Liver (tissue), 9 donors: ENCODE measurements around the gene SOBP. TPM values are rescaled to one million over a fixed set of nuclear protein-coding genes. Genes with fewer than 3 reads are reported as not detected.

Source experiments
- DNase-seq: peaks from one replicate; pipeline ENCODE4 v3.0.0-alpha.2; 2017; ENCODE audit warnings: low spot score
- H3K27ac ChIP-seq, 2 donors: one replicate each; pipeline ENCODE4 v1.7.0; 2013; ENCODE audit warnings: inconsistent platforms in 2 of 2, low read length in 2 of 2, control low read depth in 1 of 2, low read depth in 1 of 2, mild to moderate bottlenecking in 1 of 2
- H3K27me3 ChIP-seq, 4 donors: one replicate each; pipeline versions ENCODE4 v1.6.1 to v1.7.0; 2013; ENCODE audit warnings: low read length in 3 of 4, inconsistent platforms in 1 of 4, mild to moderate bottlenecking in 1 of 4, moderate library complexity in 1 of 4; ENCODE audit not compliant: control insufficient read depth in 4 of 4, insufficient read depth in 4 of 4
- H3K36me3 ChIP-seq, 4 donors: one replicate each; pipeline versions ENCODE4 v1.6.1 to v1.7.0; 2013; ENCODE audit warnings: low read length in 3 of 4, mild to moderate bottlenecking in 3 of 4, low read depth in 1 of 4, moderate library complexity in 1 of 4; ENCODE audit not compliant: control insufficient read depth in 4 of 4, insufficient read depth in 3 of 4
- H3K4me1 ChIP-seq, 4 donors: one replicate each; pipeline versions ENCODE4 v1.6.1 to v1.7.0; 2013; ENCODE audit warnings: low read length in 3 of 4, mild to moderate bottlenecking in 3 of 4, moderate library complexity in 1 of 4; ENCODE audit not compliant: control insufficient read depth in 4 of 4, insufficient read depth in 4 of 4
- H3K4me3 ChIP-seq, 3 donors: one replicate each; pipeline versions ENCODE4 v1.6.1 to v1.7.0; 2013; ENCODE audit warnings: low read length in 3 of 3, control low read depth in 1 of 3, low read depth in 1 of 3, mild to moderate bottlenecking in 1 of 3
- H3K9ac ChIP-seq, 2 donors: one replicate each; pipeline ENCODE4 v1.7.0; 2013; ENCODE audit warnings: low read length in 2 of 2, mild to moderate bottlenecking in 2 of 2, moderate library complexity in 2 of 2, control low read depth in 1 of 2, low read depth in 1 of 2
- H3K9me3 ChIP-seq, 4 donors: one replicate each; pipeline versions ENCODE4 v1.6.1 to v1.7.0; 2013; ENCODE audit warnings: low read length in 3 of 4; ENCODE audit not compliant: control insufficient read depth in 4 of 4
- CTCF ChIP-seq: fragments of 150-350 bp; IDR thresholded peaks from 2 replicates; pipeline ENCODE4 v1.5.1; 2017; ENCODE audit warnings: improper control_type of control experiment, low read depth, low read length; ENCODE audit not compliant: missing input control
- EGR1 ChIP-seq, 2 donors: IDR thresholded peaks; 2 replicates each; pipeline ENCODE4 v1.6.1; 2016 to 2018; ENCODE audit warnings: antibody characterized with exemption in 2 of 2, low read depth in 2 of 2
- FOXA2 ChIP-seq: IDR thresholded peaks from 2 replicates; pipeline ENCODE4 v1.6.1; 2016; ENCODE audit warnings: antibody characterized with exemption
- GABPA ChIP-seq, 2 donors: IDR thresholded peaks in 1 of 2; conservative IDR thresholded peaks in 1 of 2; 2 replicates each; pipeline ENCODE4 v1.6.1; 2016; ENCODE audit warnings: antibody characterized with exemption in 2 of 2, mild to moderate bottlenecking in 1 of 2, moderate library complexity in 1 of 2
- HNF4A ChIP-seq, 2 donors: conservative IDR thresholded peaks; 2 replicates each; pipeline ENCODE4 v1.6.1; 2016; ENCODE audit warnings: antibody characterized with exemption in 2 of 2, mild to moderate bottlenecking in 2 of 2
- HNF4G ChIP-seq: IDR thresholded peaks from 2 replicates; pipeline ENCODE4 v1.6.1; 2016; ENCODE audit warnings: antibody characterized with exemption
- JUND ChIP-seq, 2 donors: IDR thresholded peaks; 2 replicates each; pipeline ENCODE4 v1.6.1; 2016; ENCODE audit warnings: antibody characterized with exemption in 2 of 2
- NR2F2 ChIP-seq: IDR thresholded peaks from 2 replicates; pipeline ENCODE4 v1.6.1; 2016; ENCODE audit warnings: antibody characterized with exemption
- RAD21 ChIP-seq, 2 donors: IDR thresholded peaks; 2 replicates each; pipeline ENCODE4 v1.6.1; 2016; ENCODE audit warnings: antibody characterized with exemption in 2 of 2, mild to moderate bottlenecking in 2 of 2
- RXRA ChIP-seq, 2 donors: IDR thresholded peaks; 2 replicates each; pipeline ENCODE4 v1.6.1; 2017 to 2018; ENCODE audit warnings: antibody characterized with exemption in 2 of 2, mild to moderate bottlenecking in 1 of 2
- SP1 ChIP-seq: IDR thresholded peaks from 2 replicates; pipeline ENCODE4 v1.6.1; 2018; ENCODE audit warnings: antibody characterized with exemption, mild to moderate bottlenecking
- YY1 ChIP-seq: IDR thresholded peaks from 2 replicates; pipeline ENCODE4 v1.6.1; 2016; ENCODE audit warnings: antibody characterized with exemption, mild to moderate bottlenecking
- ZBTB33 ChIP-seq: IDR thresholded peaks from 2 replicates; pipeline ENCODE4 v1.6.1; 2016; ENCODE audit warnings: antibody characterized with exemption
- WGBS: extraction: QIAGEN DNeasy Blood & Tissue Kit; methylation state at CpG from one replicate; pipeline ENCODE4 v1.1.7; 2013; 5-methylcytosine and 5-hydroxymethylcytosine counted together
- polyA plus RNA-seq, 2 donors: library from polyadenylated mRNA; stranded (reverse) in 1 of 2; unstranded in 1 of 2; fragments of 200-250 nt in 1 of 2; fragments of >200 nt in 1 of 2; fragmentation: Nextera tagmentation in 1 of 2; extraction: Ambion mirVana in 1 of 2; gene quantifications; one replicate each; pipeline versions ENCODE4 v1.2.1 to v1.2.3, GENCODE V29; 2013 to 2015
- total RNA-seq, 2 donors: library from RNA; depleted of rRNA; stranded (reverse); fragments of >200 nt; gene quantifications; one replicate each; pipeline ENCODE4 v1.2.3, GENCODE V29; 2014
- TF ChIP-seq, protein P1 (sequence below): IDR thresholded peaks from 2 replicates; pipeline ENCODE4 v1.6.1; 2016; ENCODE audit warnings: antibody characterized with exemption
- TF ChIP-seq, protein P2 (sequence below): IDR thresholded peaks from 2 replicates; pipeline ENCODE4 v1.6.1; 2016; ENCODE audit warnings: antibody characterized with exemption
- TF ChIP-seq, protein P3 (sequence below): IDR thresholded peaks from 2 replicates; pipeline ENCODE4 v1.6.1; 2016; ENCODE audit warnings: antibody characterized with exemption, mild to moderate bottlenecking
- donor health status: healthy.
- donor health status: healthy.
- donor health status: healthy.
- donor health status: healthy.
- donor health status: healthy.

SOBP gene
- total and polyA plus RNA-seq, 4 donors: 0.99 to 5.4 (median 1.9) TPM

- Histone ChIP-seq H3K4me3 (no peak overlapping the region), H3K4me1 (peaks cover 0 to 4% (median 2%) of the 10 kb centered on the region in 4 donors), H3K9ac (no peak overlapping the region), H3K36me3 (no peaks in the 10 kb centered on the region), H3K9me3 (no peaks in the 10 kb centered on the region), H3K27ac (no peak overlapping the region), H3K27me3 (no peaks in the 10 kb centered on the region)
- no peak for DNase-seq
- 78% methylated on average over 14 of the region's 14 CpGs for WGBS
- TF ChIP-seq, protein P1, sequence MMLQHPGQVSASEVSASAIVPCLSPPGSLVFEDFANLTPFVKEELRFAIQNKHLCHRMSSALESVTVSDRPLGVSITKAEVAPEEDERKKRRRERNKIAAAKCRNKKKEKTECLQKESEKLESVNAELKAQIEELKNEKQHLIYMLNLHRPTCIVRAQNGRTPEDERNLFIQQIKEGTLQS: no peak
- TF ChIP-seq, protein P2, sequence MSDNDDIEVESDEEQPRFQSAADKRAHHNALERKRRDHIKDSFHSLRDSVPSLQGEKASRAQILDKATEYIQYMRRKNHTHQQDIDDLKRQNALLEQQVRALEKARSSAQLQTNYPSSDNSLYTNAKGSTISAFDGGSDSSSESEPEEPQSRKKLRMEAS: no peak
- TF ChIP-seq RAD21 (IDR thresholded peaks at IDR 0.05): no peak
- TF ChIP-seq, protein P3, sequence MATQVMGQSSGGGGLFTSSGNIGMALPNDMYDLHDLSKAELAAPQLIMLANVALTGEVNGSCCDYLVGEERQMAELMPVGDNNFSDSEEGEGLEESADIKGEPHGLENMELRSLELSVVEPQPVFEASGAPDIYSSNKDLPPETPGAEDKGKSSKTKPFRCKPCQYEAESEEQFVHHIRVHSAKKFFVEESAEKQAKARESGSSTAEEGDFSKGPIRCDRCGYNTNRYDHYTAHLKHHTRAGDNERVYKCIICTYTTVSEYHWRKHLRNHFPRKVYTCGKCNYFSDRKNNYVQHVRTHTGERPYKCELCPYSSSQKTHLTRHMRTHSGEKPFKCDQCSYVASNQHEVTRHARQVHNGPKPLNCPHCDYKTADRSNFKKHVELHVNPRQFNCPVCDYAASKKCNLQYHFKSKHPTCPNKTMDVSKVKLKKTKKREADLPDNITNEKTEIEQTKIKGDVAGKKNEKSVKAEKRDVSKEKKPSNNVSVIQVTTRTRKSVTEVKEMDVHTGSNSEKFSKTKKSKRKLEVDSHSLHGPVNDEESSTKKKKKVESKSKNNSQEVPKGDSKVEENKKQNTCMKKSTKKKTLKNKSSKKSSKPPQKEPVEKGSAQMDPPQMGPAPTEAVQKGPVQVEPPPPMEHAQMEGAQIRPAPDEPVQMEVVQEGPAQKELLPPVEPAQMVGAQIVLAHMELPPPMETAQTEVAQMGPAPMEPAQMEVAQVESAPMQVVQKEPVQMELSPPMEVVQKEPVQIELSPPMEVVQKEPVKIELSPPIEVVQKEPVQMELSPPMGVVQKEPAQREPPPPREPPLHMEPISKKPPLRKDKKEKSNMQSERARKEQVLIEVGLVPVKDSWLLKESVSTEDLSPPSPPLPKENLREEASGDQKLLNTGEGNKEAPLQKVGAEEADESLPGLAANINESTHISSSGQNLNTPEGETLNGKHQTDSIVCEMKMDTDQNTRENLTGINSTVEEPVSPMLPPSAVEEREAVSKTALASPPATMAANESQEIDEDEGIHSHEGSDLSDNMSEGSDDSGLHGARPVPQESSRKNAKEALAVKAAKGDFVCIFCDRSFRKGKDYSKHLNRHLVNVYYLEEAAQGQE: no peak
- no peak for TF ChIP-seq HNF4G
- TF ChIP-seq FOXA2: no peak
- no peak for TF ChIP-seq JUND (IDR thresholded peaks at IDR 0.05)
- TF ChIP-seq YY1: no peak
- no peak for TF ChIP-seq RXRA (IDR thresholded peaks at IDR 0.05)
- no peak for TF ChIP-seq GABPA (IDR thresholded peaks at IDR 0.05 in 1 of 2, conservative IDR thresholded peaks at IDR 0.05 in 1 of 2)
- TF ChIP-seq HNF4A (conservative IDR thresholded peaks at IDR 0.05): no peak
- TF ChIP-seq ZBTB33: no peak
- TF ChIP-seq CTCF: no peak
- TF ChIP-seq EGR1 (IDR thresholded peaks at IDR 0.05; ENCODE audit: low read depth in 2 of 2): no peak
- TF ChIP-seq SP1: no peak
- no peak for TF ChIP-seq NR2F2
Measured at GRCh38 chr6:107699697-107700325, 209.9 kb downstream of the SOBP start.
